Vagina (tissue), 2 donors: ENCODE measurements around the gene AICDA.

Experiments
- POLR2A ChIP-seq, 2 donors: fragments of 450-650 bp; IDR thresholded peaks; one replicate each; pipeline ENCODE4 v1.6.1; 2017; ENCODE audit warnings: antibody characterized with exemption in 2 of 2, mild to moderate bottlenecking in 2 of 2, moderate library complexity in 2 of 2
- POLR2AphosphoS5 ChIP-seq, 2 donors: sonication (generic); formaldehyde crosslinking; IDR thresholded peaks; one replicate each; pipeline ENCODE4 v1.9.0; 2017; ENCODE audit warnings: antibody characterized with exemption in 2 of 2, mild to moderate bottlenecking in 2 of 2, low read depth in 1 of 2; ENCODE audit not compliant: insufficient read depth in 1 of 2

- TF ChIP-seq POLR2AphosphoS5 (IDR thresholded peaks at IDR 0.05; ENCODE audit: insufficient read depth in 1 of 2, low read depth in 1 of 2) (no peak), POLR2A (IDR thresholded peaks at IDR 0.05) (no peak)
These were observed 7.6 kb downstream of the AICDA start for GRCh38 chr12:8605057-8605456.
